VCaP (cell line): ENCODE results near the gene MYOM3.

Source experiments
- H3K27ac ChIP-seq: fragments of 450-650 bp; 2 replicates; pipeline ENCODE4 v1.5.1; 2017
- TF ChIP-seq, protein P1 (sequence below): fragments of 450-650 bp; conservative IDR thresholded peaks from 2 replicates; pipeline ENCODE4 v1.5.1; 2017; ENCODE audit warnings: mild to moderate bottlenecking, moderate library complexity

The MYOM3 gene

DNA sequence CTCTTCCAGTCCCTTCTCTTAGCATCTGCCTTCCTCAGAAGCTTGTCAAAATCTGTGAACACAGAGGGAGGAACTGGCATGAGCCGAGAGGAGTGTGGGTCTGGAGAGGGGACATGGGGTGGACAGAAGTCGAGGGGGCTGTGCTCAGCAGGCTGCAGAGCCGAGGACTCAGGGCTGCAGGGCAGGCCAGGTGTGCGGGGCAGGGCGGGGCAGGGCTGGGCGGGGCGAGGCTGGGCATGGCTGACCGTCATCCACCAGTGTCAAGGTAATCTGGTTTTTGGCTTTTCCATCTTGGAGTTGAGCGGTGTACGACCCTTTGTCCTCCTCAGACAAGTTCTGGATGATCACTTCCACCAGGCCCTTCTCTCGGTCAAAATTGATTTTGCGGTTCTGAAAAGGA is 44.0 kb downstream of the MYOM3 start:
- H3K27ac ChIP-seq, result no peak overlapping the region
- TF ChIP-seq, protein P1, sequence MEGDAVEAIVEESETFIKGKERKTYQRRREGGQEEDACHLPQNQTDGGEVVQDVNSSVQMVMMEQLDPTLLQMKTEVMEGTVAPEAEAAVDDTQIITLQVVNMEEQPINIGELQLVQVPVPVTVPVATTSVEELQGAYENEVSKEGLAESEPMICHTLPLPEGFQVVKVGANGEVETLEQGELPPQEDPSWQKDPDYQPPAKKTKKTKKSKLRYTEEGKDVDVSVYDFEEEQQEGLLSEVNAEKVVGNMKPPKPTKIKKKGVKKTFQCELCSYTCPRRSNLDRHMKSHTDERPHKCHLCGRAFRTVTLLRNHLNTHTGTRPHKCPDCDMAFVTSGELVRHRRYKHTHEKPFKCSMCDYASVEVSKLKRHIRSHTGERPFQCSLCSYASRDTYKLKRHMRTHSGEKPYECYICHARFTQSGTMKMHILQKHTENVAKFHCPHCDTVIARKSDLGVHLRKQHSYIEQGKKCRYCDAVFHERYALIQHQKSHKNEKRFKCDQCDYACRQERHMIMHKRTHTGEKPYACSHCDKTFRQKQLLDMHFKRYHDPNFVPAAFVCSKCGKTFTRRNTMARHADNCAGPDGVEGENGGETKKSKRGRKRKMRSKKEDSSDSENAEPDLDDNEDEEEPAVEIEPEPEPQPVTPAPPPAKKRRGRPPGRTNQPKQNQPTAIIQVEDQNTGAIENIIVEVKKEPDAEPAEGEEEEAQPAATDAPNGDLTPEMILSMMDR, result no peak

DNA sequence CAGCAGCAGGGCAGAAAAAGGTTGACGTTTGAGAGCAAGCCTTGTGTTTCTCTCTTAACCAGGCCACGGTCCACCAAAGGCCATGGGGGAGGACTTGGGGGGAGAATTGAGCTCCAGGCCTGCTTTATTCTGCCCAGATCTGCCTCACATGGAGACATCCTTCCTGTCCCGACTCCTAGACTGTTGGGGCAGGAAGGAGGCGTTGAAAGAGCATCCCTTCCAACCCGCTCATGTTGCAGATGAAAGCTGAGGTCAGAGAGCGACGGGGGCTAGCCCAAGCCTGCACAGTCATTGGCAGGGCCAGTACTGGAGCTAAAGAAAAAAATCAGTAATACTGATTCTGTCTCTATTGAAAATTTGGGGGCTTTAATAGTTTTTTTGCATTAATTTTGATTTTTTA is 46.6 kb downstream of the MYOM3 start:
- TF ChIP-seq, protein P1, result no peak

DNA sequence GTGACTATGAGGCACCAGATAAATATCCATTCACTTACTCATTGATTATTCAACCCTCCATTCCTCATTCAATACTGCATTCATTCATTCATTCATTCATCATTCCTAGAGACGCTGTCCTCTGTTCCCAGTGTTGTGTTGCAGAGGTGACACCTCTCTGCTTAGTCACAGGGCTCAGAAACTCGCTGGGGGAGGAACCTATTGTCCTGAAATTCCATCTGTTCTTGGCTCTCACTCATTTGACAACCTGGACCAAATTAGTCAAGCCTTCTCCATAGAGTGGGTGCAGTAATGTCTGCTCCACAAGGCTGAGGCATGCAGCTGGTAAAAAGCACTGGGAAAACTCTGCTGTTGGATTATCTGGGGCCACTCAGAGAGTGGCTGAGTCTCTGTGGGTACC is 49.7 kb downstream of the MYOM3 start:
- TF ChIP-seq, protein P1, result no peak

More for the DNA sequence above, 46.6 kb downstream of the MYOM3 start:
- H3K27ac ChIP-seq, result no peak overlapping the region

DNA sequence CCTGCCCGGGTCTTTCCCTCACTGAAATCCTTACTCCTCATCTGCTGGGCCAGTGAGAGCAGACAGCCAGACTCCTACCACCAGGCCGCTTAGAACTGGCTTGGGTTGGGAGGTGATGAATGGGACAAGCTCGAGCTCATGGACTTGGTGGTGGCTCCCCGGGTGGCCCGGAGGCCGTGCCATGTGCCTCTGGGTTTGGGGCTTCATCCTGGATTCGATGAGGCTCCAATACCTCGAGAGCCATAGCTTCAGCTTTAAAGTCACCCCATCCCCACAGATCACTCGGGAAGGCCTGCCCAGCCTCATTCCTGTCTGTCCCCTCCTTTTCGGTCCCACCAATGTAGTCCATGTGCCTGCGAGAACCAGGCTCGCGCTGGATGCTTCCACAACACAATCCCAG is 51.5 kb downstream of the MYOM3 start:
- no peak overlapping the region for H3K27ac ChIP-seq
- TF ChIP-seq, protein P1, result no peak

More for the DNA sequence above, 49.7 kb downstream of the MYOM3 start:
- H3K27ac ChIP-seq, result no peak overlapping the region

DNA sequence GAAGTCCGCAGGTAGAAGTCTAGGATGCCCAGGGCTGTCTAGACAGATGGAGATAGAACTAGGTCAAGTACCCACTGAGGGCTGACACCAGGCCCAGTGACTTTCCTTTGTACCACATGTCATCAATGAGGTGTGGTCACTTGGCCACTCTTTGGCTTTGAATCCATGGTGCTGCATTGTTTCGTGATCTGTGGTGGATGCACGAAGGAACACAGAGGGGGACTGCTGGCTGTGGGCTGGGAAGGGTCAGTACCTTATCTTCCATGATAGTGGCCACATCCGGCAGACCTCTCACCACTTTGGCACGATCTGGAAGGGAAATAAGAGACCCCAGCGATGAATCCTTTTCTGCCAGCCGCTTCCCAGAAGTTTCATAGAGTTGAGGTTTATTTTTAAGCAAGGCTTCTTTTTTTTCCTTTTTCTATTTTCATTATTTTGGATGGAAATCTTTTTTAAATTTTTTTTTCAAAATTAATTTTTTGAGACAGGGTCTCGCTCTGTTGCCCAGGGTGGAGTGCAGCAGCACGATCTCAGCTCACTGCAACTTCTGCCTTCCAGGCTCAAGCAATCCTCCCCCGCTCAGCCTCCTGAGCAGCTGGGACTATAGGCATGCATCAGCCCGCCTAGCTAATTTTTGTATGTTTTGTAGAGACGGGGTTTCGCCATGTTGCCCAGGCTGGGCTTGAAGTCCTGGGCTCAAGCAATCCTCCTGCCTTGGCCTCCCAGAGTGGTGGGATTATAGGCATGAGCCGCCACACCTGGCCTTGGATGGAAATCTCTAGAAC is 53.1 kb downstream of the MYOM3 start:
- no peak overlapping the region for H3K27ac ChIP-seq
- TF ChIP-seq, protein P1, result no peak

DNA sequence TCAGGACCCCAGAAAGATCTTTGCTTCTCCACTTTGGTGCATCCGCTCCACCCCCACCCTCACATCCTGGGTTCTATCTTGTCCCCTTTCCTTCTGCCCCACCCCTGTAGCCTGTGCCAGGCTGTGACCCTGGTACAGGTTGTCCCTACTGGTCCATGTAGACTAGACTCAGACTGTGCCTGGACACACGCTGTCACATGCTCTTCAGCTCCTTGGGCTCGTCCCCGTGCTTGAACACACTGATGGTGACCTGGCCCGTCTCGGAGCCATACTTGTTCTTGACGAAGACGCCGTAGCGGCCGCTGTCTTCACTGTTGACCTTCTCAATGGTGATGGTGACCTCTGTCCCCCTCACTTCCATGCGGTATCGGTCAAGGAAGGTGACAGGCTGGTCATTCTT is 54.8 kb downstream of the MYOM3 start:
- TF ChIP-seq, protein P1, result no peak

DNA sequence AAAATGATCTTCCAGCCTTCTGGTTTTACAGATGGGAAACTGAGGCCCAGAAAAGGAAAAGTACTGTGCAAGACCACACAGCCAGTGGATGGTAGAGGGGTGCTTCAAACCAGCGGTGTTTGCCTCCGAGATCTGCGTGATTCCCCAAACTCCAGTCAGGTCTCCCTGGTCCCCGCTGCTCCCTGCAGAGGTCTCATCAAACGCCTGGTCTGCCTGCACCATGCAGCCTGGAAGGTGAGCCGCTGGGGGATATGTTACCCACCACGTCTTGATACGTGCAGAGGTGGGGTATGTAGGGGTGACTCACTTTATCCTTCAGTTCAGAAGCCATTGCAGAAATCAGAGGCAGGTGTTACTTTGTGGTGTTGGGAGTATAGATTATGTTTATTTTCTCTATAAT is 56.3 kb downstream of the MYOM3 start:
- TF ChIP-seq, protein P1, result no peak
- H3K27ac ChIP-seq, result no peak overlapping the region

More for the DNA sequence above, 54.8 kb downstream of the MYOM3 start:
- H3K27ac ChIP-seq, result no peak overlapping the region
